Stomach (tissue), 9 donors: Measurements from ENCODE around the gene UQCRQ. TPM values are rescaled to one million over a fixed set of nuclear protein-coding genes. Genes with fewer than 3 reads are reported as not detected.
A peak's percentile ranks its signal among the peaks of the same experiment; 100 is the strongest.

Experiments
- DNase-seq, 2 donors: peaks; one replicate each; pipeline versions ENCODE4 v3.0.0 to v3.0.0-alpha.2; 2013 to 2019
- H3K27ac ChIP-seq, 5 donors: fragments of 200-600 bp in 4 of 5; sonication (generic) in 4 of 5; one replicate each; pipeline ENCODE4 v1.5.1; 2013 to 2019; ENCODE audit warnings: mild to moderate bottlenecking in 1 of 5, moderate library complexity in 1 of 5
- H3K27me3 ChIP-seq, 3 donors: fragments of 200-600 bp; sonication (generic); one replicate each; pipeline ENCODE4 v1.5.1; 2017 to 2019; ENCODE audit warnings: mixed run types in 1 of 3
- H3K36me3 ChIP-seq, 4 donors: fragments of 200-600 bp; sonication (generic); 1 replicate in 3 of 4; 2 replicates in 1 of 4; pipeline ENCODE4 v1.5.1; 2016 to 2019
- H3K4me1 ChIP-seq, 4 donors: fragments of 200-600 bp; sonication (generic); one replicate each; pipeline ENCODE4 v1.5.1; 2016 to 2019
- H3K4me3 ChIP-seq, 4 donors: fragments of 200-600 bp; sonication (generic) in 3 of 4; one replicate each; pipeline ENCODE4 v1.5.1; 2016 to 2019; ENCODE audit warnings: mild to moderate bottlenecking in 1 of 4
- H3K9me3 ChIP-seq, 4 donors: fragments of 200-600 bp; sonication (generic); one replicate each; pipeline ENCODE4 v1.5.1; 2016 to 2019
- CTCF ChIP-seq, 7 experiments: fragments of 450-650 bp in 4 of 7; fragments of 200-600 bp in 3 of 7; sonication (generic) in 3 of 7; IDR thresholded peaks; one replicate each; pipeline ENCODE4 v1.5.1; 2016 to 2019; ENCODE audit warnings: antibody characterized with exemption in 7 of 7, control low read depth in 2 of 7, mild to moderate bottlenecking in 1 of 7
- EP300 ChIP-seq: sonication (generic); formaldehyde crosslinking; IDR thresholded peaks from one replicate; pipeline ENCODE4 v1.6.1; 2017; ENCODE audit warnings: antibody characterized with exemption
- POLR2A ChIP-seq, 4 donors: fragments of 450-650 bp; IDR thresholded peaks; one replicate each; pipeline ENCODE4 v1.6.1; 2016; ENCODE audit warnings: antibody characterized with exemption in 4 of 4, control low read depth in 2 of 4, mild to moderate bottlenecking in 1 of 4, moderate library complexity in 1 of 4
- POLR2AphosphoS5 ChIP-seq, 3 donors: sonication (generic); formaldehyde crosslinking; IDR thresholded peaks; one replicate each; pipeline ENCODE4 v1.6.1; 2016; ENCODE audit warnings: antibody characterized with exemption in 3 of 3
- WGBS, 5 donors: extraction: QIAGEN DNeasy Blood & Tissue Kit in 3 of 5; methylation state at CpG; one replicate each; pipeline versions ENCODE4 v1.1.5 to v1.1.7; 2013 to 2018; 5-methylcytosine and 5-hydroxymethylcytosine counted together
- intact Hi-C: fragments of 100-400 bp; cut with DNase I; formaldehyde crosslinking; loops from one replicate; pipeline ENCODE4 v1.15.1; 2023; ENCODE audit warnings: low total_unique reads
- polyA plus RNA-seq, 3 donors: library from polyadenylated mRNA; stranded (reverse); fragments of 200-250 nt; gene quantifications; one replicate each; pipeline ENCODE4 v1.2.3, GENCODE V29; 2013
- total RNA-seq, 5 donors: library from RNA; depleted of rRNA; stranded (reverse); fragments of >200 nt; gene quantifications; one replicate each; pipeline versions ENCODE4 v1.1.0 to v1.2.3, GENCODE V29; 2014 to 2016
- donor health status: healthy with polysubstance abuse.
- donor health status: Bipolar disorder and iron deficiency.
- donor health status: healthy.

UQCRQ gene
- total and polyA plus RNA-seq, 8 donors, result 66.5 to 603 (median 160) TPM

GRCh38 chr5:132840313-132840712 lies 26.1 kb upstream of the UQCRQ start:
- Histone ChIP-seq H3K27ac (peak overlapping the region in 4 of 5 donors; percentile 46 to 92 (median 74)), H3K36me3 (no peaks in the 10 kb centered on the region), H3K4me3 (no peak overlapping the region), H3K27me3 (no peaks in the 10 kb centered on the region), H3K4me1 (peaks cover 9 to 38% (median 24%) of the 10 kb centered on the region in 4 donors), H3K9me3 (no peaks in the 10 kb centered on the region)
- WGBS, 5 donors, result 65 to 83% (median 70%) methylated on average over 3 of the region's 3 CpGs
- DNase-seq, result no peak
- intact Hi-C loops, result no loop called here
- no peak for TF ChIP-seq EP300
- TF ChIP-seq POLR2AphosphoS5 (IDR thresholded peaks at IDR 0.05), result no peak
- TF ChIP-seq CTCF (IDR thresholded peaks at IDR 0.05), result no peak
- TF ChIP-seq POLR2A (IDR thresholded peaks at IDR 0.05), result no peak

- intact Hi-C loops, result no loop called here
- H3K4me3 ChIP-seq, result no peak overlapping the region
- no peak for TF ChIP-seq POLR2A (IDR thresholded peaks at IDR 0.05)
- no peak for DNase-seq
- H3K27ac ChIP-seq, result peak overlapping the region in 3 of 5 donors; percentile 46 to 92 (median 77)
- WGBS, 5 donors, result 15 to 79% (median 32%) methylated on average over 1 of the region's 1 CpG
- no peaks in the 10 kb centered on the region for H3K27me3 ChIP-seq
- H3K9me3 ChIP-seq, result no peaks in the 10 kb centered on the region
- H3K4me1 ChIP-seq, result peaks cover 9 to 38% (median 24%) of the 10 kb centered on the region in 4 donors
- no peaks in the 10 kb centered on the region for H3K36me3 ChIP-seq
These were observed 25.5 kb upstream of the UQCRQ start for GRCh38 chr5:132840896-132841295.

- H3K27ac ChIP-seq, result peak overlapping the region in 1 of 5 donors; percentile 92
- WGBS, 5 donors, result 74 to 96% (median 90%) methylated on average over 4 of the region's 4 CpGs
These were observed 25.1 kb upstream of the UQCRQ start for GRCh38 chr5:132841305-132841704.

GRCh38 chr5:132848270-132848669 lies 18.2 kb upstream of the UQCRQ start:
- no peaks in the 10 kb centered on the region for H3K27me3 ChIP-seq
- 91 to 97% (median 94%) methylated on average over 8 of the region's 8 CpGs for WGBS, 5 donors
- H3K4me3 ChIP-seq, result no peak overlapping the region
- no peaks in the 10 kb centered on the region for H3K9me3 ChIP-seq
- no peak overlapping the region for H3K27ac ChIP-seq
- peaks cover 0 to 20% (median 7%) of the 10 kb centered on the region in 4 donors for H3K4me1 ChIP-seq
- no peak for DNase-seq
- TF ChIP-seq CTCF (IDR thresholded peaks at IDR 0.05) (no peak), EP300 (no peak), POLR2A (IDR thresholded peaks at IDR 0.05) (no peak), POLR2AphosphoS5 (IDR thresholded peaks at IDR 0.05) (no peak)
- H3K36me3 ChIP-seq, result no peaks in the 10 kb centered on the region
- intact Hi-C loops, result no loop called here

More at GRCh38 chr5:132841305-132841704, 25.1 kb upstream of the UQCRQ start:
- H3K27me3 ChIP-seq, result no peaks in the 10 kb centered on the region
- peaks cover 9 to 38% (median 24%) of the 10 kb centered on the region in 4 donors for H3K4me1 ChIP-seq
- H3K4me3 ChIP-seq, result no peak overlapping the region
- no peak for TF ChIP-seq POLR2A (IDR thresholded peaks at IDR 0.05)
- no peaks in the 10 kb centered on the region for H3K36me3 ChIP-seq
- DNase-seq, result no peak
- no peaks in the 10 kb centered on the region for H3K9me3 ChIP-seq
- intact Hi-C loops, result no loop called here

GRCh38 chr5:132849347-132849746 lies 17.1 kb upstream of the UQCRQ start:
- Histone ChIP-seq H3K4me3 (no peak overlapping the region), H3K36me3 (no peaks in the 10 kb centered on the region), H3K27me3 (no peaks in the 10 kb centered on the region), H3K4me1 (peaks cover 0 to 21% (median 14%) of the 10 kb centered on the region in 4 donors), H3K9me3 (no peaks in the 10 kb centered on the region), H3K27ac (peak overlapping the region in 1 of 5 donors; percentile 47)
- 18 to 43% (median 28%) methylated on average over 1 of the region's 1 CpG for WGBS, 5 donors
- intact Hi-C loops, result no loop called here
- peak in 1 of 3 donors; percentile 64 for TF ChIP-seq POLR2AphosphoS5 (IDR thresholded peaks at IDR 0.05)
- TF ChIP-seq POLR2A (IDR thresholded peaks at IDR 0.05), result no peak
- no peak for DNase-seq

GRCh38 chr5:132850066-132850465 lies 16.4 kb upstream of the UQCRQ start:
- no peak for TF ChIP-seq CTCF (IDR thresholded peaks at IDR 0.05)
- no peak for TF ChIP-seq POLR2AphosphoS5 (IDR thresholded peaks at IDR 0.05)
- TF ChIP-seq POLR2A (IDR thresholded peaks at IDR 0.05), result no peak
- TF ChIP-seq EP300, result no peak
- no peak for DNase-seq
- H3K4me1 ChIP-seq, result peaks cover 0 to 21% (median 14%) of the 10 kb centered on the region in 4 donors
- 60 to 75% (median 68%) methylated on average over 2 of the region's 2 CpGs for WGBS, 5 donors
- intact Hi-C loops, result no loop called here
- peak overlapping the region in 2 of 5 donors; percentile 16 to 47 for H3K27ac ChIP-seq
- H3K27me3 ChIP-seq, result no peaks in the 10 kb centered on the region
- H3K9me3 ChIP-seq, result no peaks in the 10 kb centered on the region
- H3K36me3 ChIP-seq, result no peaks in the 10 kb centered on the region
- H3K4me3 ChIP-seq, result no peak overlapping the region
